H1 (cell line): Measurements from ENCODE around the gene CMTR1. TPM values are rescaled to one million over a fixed set of nuclear protein-coding genes. Genes with fewer than 3 reads are reported as not detected.

Experiments used
- ASH2L ChIP-seq: fragments of 200-600, 300-600 bp; sonication (generic); IDR thresholded peaks from one replicate; pipeline ENCODE4 v1.7.1; 2017; ENCODE audit warnings: low read length
- ATF3 ChIP-seq: IDR thresholded peaks from 2 replicates; pipeline ENCODE4 v1.6.1; 2011; ENCODE audit warnings: low read depth, mild to moderate bottlenecking, low read length; ENCODE audit not compliant: insufficient read depth
- BCL11A ChIP-seq, 2 experiments: IDR thresholded peaks; one replicate each; pipeline ENCODE4 v1.6.1; 2011; ENCODE audit warnings: low read depth in 2 of 2, low read length in 2 of 2, mild to moderate bottlenecking in 2 of 2
- CEBPB ChIP-seq: IDR thresholded peaks from 2 replicates; pipeline ENCODE4 v1.6.1; 2012; ENCODE audit warnings: low read depth, low read length
- CHD1 ChIP-seq: IDR thresholded peaks from 2 replicates; pipeline ENCODE4 v1.6.1; 2012; ENCODE audit warnings: low read depth, low read length, improper control_type of control experiment
- CREB1 ChIP-seq: IDR thresholded peaks from 2 replicates; pipeline ENCODE4 v1.6.1; 2012; ENCODE audit warnings: inconsistent platforms
- EP300 ChIP-seq, 2 experiments: IDR thresholded peaks; 1 replicate in 1 of 2; 2 replicates in 1 of 2; pipeline ENCODE4 v1.6.1; 2011 to 2012; ENCODE audit warnings: low read depth in 2 of 2, low read length in 2 of 2, mild to moderate bottlenecking in 2 of 2, borderline replicate concordance in 1 of 2, inconsistent platforms in 1 of 2, moderate library complexity in 1 of 2
- GABPA ChIP-seq: IDR thresholded peaks from 2 replicates; pipeline ENCODE4 v1.6.1; 2011; ENCODE audit warnings: mild to moderate bottlenecking, low read length, moderate library complexity, borderline replicate concordance; ENCODE audit not compliant: insufficient read depth
- JUN ChIP-seq: IDR thresholded peaks from 2 replicates; pipeline ENCODE4 v1.6.1; 2011; ENCODE audit warnings: low read depth, mild to moderate bottlenecking, improper control_type of control experiment, low read length
- JUND ChIP-seq: IDR thresholded peaks from 2 replicates; pipeline ENCODE4 v1.6.1; 2011; ENCODE audit warnings: mild to moderate bottlenecking, improper control_type of control experiment, low read length
- KDM1A ChIP-seq: fragments of 200-600, 300-600 bp; sonication (generic); IDR thresholded peaks from 2 replicates; pipeline ENCODE4 v1.7.1; 2016; ENCODE audit warnings: mild to moderate bottlenecking, low read length, borderline replicate concordance
- MAFK ChIP-seq: IDR thresholded peaks from 2 replicates; pipeline ENCODE4 v1.6.1; 2012; ENCODE audit warnings: low read depth, mild to moderate bottlenecking, improper control_type of control experiment, low read length
- POLR2A ChIP-seq, 2 experiments: IDR thresholded peaks; 1 replicate in 1 of 2; 2 replicates in 1 of 2; pipeline ENCODE4 v1.6.1; 2011; ENCODE audit warnings: low read depth in 2 of 2, low read length in 2 of 2, mild to moderate bottlenecking in 2 of 2; ENCODE audit errors: control extremely low read depth in 1 of 2
- POLR2AphosphoS5 ChIP-seq: IDR thresholded peaks from 2 replicates; pipeline ENCODE4 v1.6.1; 2011; ENCODE audit warnings: low read depth, low read length
- POU5F1 ChIP-seq: IDR thresholded peaks from 2 replicates; pipeline ENCODE4 v1.6.1; 2011; ENCODE audit warnings: low read depth, mild to moderate bottlenecking, low read length, moderate library complexity
- RBBP5 ChIP-seq: IDR thresholded peaks from 2 replicates; pipeline ENCODE4 v1.7.1; 2012; ENCODE audit warnings: low read depth, mild to moderate bottlenecking, inconsistent platforms, low read length, moderate library complexity, borderline replicate concordance
- RXRA ChIP-seq: IDR thresholded peaks from 2 replicates; pipeline ENCODE4 v1.6.1; 2011; ENCODE audit warnings: low read depth, mild to moderate bottlenecking, low read length, moderate library complexity; ENCODE audit not compliant: insufficient read depth
- SIN3A ChIP-seq, 2 experiments: IDR thresholded peaks in 1 of 2; conservative IDR thresholded peaks in 1 of 2; 2 replicates each; pipeline ENCODE4 v1.6.1; 2011 to 2012; ENCODE audit warnings: low read length in 2 of 2, improper control_type of control experiment in 1 of 2, low read depth in 1 of 2, mild to moderate bottlenecking in 1 of 2
- SIX5 ChIP-seq: IDR thresholded peaks from 2 replicates; pipeline ENCODE4 v1.6.1; 2011; ENCODE audit warnings: mild to moderate bottlenecking, low read depth, low read length
- SRF ChIP-seq: IDR thresholded peaks from 2 replicates; pipeline ENCODE4 v1.6.1; 2011; ENCODE audit warnings: mild to moderate bottlenecking, low read depth, low read length, moderate library complexity
- SUZ12 ChIP-seq: fragments of 200-600 bp; sonication (generic); IDR thresholded peaks from 2 replicates; pipeline ENCODE4 v1.6.1; 2012; ENCODE audit warnings: mild to moderate bottlenecking, inconsistent platforms, low read length, moderate library complexity, mixed read lengths
- TAF1 ChIP-seq: IDR thresholded peaks from 2 replicates; pipeline ENCODE4 v1.6.1; 2011; ENCODE audit warnings: mild to moderate bottlenecking, low read depth, low read length
- TBP ChIP-seq: IDR thresholded peaks from 2 replicates; pipeline ENCODE4 v1.6.1; 2011; ENCODE audit warnings: low read depth, low read length, improper control_type of control experiment
- TEAD4 ChIP-seq: IDR thresholded peaks from 2 replicates; pipeline ENCODE4 v1.6.1; 2012; ENCODE audit warnings: low read depth, low read length, inconsistent platforms, mixed read lengths
- YY1 ChIP-seq: IDR thresholded peaks from 2 replicates; pipeline ENCODE4 v1.6.1; 2011; ENCODE audit warnings: low read depth, mild to moderate bottlenecking, low read length
- polyA plus RNA-seq, 7 experiments: library from polyadenylated mRNA; depleted of rRNA in 3 of 7; stranded (reverse) in 5 of 7; unstranded in 2 of 7; fragments of >200 nt in 5 of 7; fragments of 200-250 nt in 2 of 7; gene quantifications; 1 replicate in 5 of 7; 2 replicates in 1 of 7; 4 replicates in 1 of 7; pipeline versions ENCODE4 v1.2.1 to v1.2.3, GENCODE V29; 2011 to 2013; ENCODE audit warnings: missing spikeins in 2 of 7, mixed read lengths in 2 of 7
- total RNA-seq: library from RNA; stranded (reverse); fragmentation: NEBNext Ultra II Directional; extraction: Animal tissue kit (Norgen Biotek cat#: 25700); gene quantifications from 2 replicates; pipeline ENCODE4 v1.2.1, GENCODE V29; 2021

CMTR1 gene
- total and polyA plus RNA-seq, 2 of the 8 experiments (the other 6 are each of a cell fraction or from before 2014, with no cell fraction given), result 15.2 to 33.1 TPM

- TF ChIP-seq YY1 (no peak), TAF1 (peak; percentile 95), POLR2AphosphoS5 (peak; percentile 94), POLR2A (IDR thresholded peaks at IDR 0.05; ENCODE audit: control extremely low read depth in 1 of 2, low read depth in 2 of 2, low read length in 2 of 2) (peak; percentile 60 to 92), SUZ12 (no peak), BCL11A (IDR thresholded peaks at IDR 0.05; ENCODE audit: low read depth in 2 of 2, low read length in 2 of 2) (no peak), RBBP5 (peak; percentile 98), TBP (peak; percentile 77), JUN (0 out of 2 replicates have a peak, but pooled peaks have one; percentile 45), SIX5 (no peak; the same call in 1 of the 2 replicates), KDM1A (no peak), RXRA (no peak), GABPA (0 out of 2 replicates have a peak, but pooled peaks have one; percentile 34), ASH2L (peak; percentile 99), CREB1 (peak; percentile 99), CEBPB (no peak), MAFK (no peak), SRF (peak; percentile 86), CHD1 (no peak), POU5F1 (no peak), EP300 (IDR thresholded peaks at IDR 0.05; ENCODE audit: borderline replicate concordance in 1 of 2, low read depth in 2 of 2, low read length in 2 of 2) (no peak; a peak in 1 of 3 replicates), JUND (peak; percentile 86), TEAD4 (no peak), ATF3 (peak; percentile 87), SIN3A (conservative IDR thresholded peaks at IDR 0.05 in 1 of 2, IDR thresholded peaks at IDR 0.05 in 1 of 2; ENCODE audit: low read depth in 1 of 2, low read length in 2 of 2) (peak; percentile 70 to 85; a peak in 2 of 4 replicates)
Measured at GRCh38 chr6:37432916-37433656, at the start of gene CMTR1 (continued).
